Natural killer cell (primary cell): ENCODE results near the gene KRT79. TPM values are rescaled to one million over a fixed set of nuclear protein-coding genes. Genes with fewer than 3 reads are reported as not detected.

Source experiments
- ATAC-seq, 3 donors: fragments of 150-1000 bp in 2 of 3; fragments of 200-7000 bp in 1 of 3; cut with Tn5 transposase; 1 replicate in 1 of 3; 2 replicates in 2 of 3; pipeline ENCODE4 v1.10.0; 2021; ENCODE audit warnings: mild to moderate bottlenecking in 2 of 3, moderate library complexity in 2 of 3
- DNase-seq, 2 donors: peaks; one replicate each; pipeline versions ENCODE4 v3.0.0 to v3.0.0-alpha.2; 2013 to 2021; ENCODE audit warnings: mixed read lengths in 1 of 2
- H3K27ac ChIP-seq: one replicate; pipeline ENCODE4 v1.5.1; 2013; ENCODE audit warnings: mild to moderate bottlenecking, low read length
- H3K27me3 ChIP-seq: one replicate; pipeline ENCODE4 v1.6.1; 2013; ENCODE audit warnings: low read length; ENCODE audit not compliant: control insufficient read depth, insufficient read depth
- H3K36me3 ChIP-seq: one replicate; pipeline ENCODE4 v1.6.1; 2013; ENCODE audit warnings: low read length; ENCODE audit not compliant: control insufficient read depth, insufficient read depth
- H3K4me1 ChIP-seq: one replicate; pipeline ENCODE4 v1.6.1; 2013; ENCODE audit warnings: low read length; ENCODE audit not compliant: control insufficient read depth, insufficient read depth
- H3K4me3 ChIP-seq: one replicate; pipeline ENCODE4 v1.5.1; 2013; ENCODE audit warnings: low read length
- H3K9me3 ChIP-seq: one replicate; pipeline ENCODE4 v1.6.1; 2013; ENCODE audit warnings: low read length; ENCODE audit not compliant: control insufficient read depth, insufficient read depth
- H3K27ac Mint-ChIP-seq, 2 donors: one replicate each; pipeline ENCODE4 v1.8.0; 2022; ENCODE audit warnings: mild to moderate bottlenecking in 2 of 2, mixed read lengths in 2 of 2, moderate library complexity in 1 of 2
- H3K27me3 Mint-ChIP-seq, 2 donors: one replicate each; pipeline ENCODE4 v1.8.0; 2022; ENCODE audit warnings: low read depth in 2 of 2, mixed read lengths in 2 of 2
- H3K36me3 Mint-ChIP-seq: one replicate; pipeline ENCODE4 v1.8.0; 2022; ENCODE audit warnings: mixed read lengths
- H3K4me1 Mint-ChIP-seq, 2 donors: one replicate each; pipeline ENCODE4 v1.8.0; 2022; ENCODE audit warnings: mixed read lengths in 2 of 2
- H3K4me3 Mint-ChIP-seq: one replicate; pipeline ENCODE4 v1.8.0; 2022; ENCODE audit warnings: mild to moderate bottlenecking, moderate library complexity, mixed read lengths
- H3K9me3 Mint-ChIP-seq, 2 donors: one replicate each; pipeline ENCODE4 v1.8.0; 2022; ENCODE audit warnings: mixed read lengths in 2 of 2
- CTCF ChIP-seq: fragments of 200-600 bp; IDR thresholded peaks from one replicate; pipeline ENCODE4 v1.8.0; 2022; ENCODE audit warnings: antibody characterized with exemption
- whole genome bisulfite sequencing: methylation state at CpG from one replicate; pipeline ENCODE4 v1.1.7; 2013; ENCODE audit warnings: missing lambda C conversion rate; ENCODE audit not compliant: insufficient coverage; 5-methylcytosine and 5-hydroxymethylcytosine counted together
- intact Hi-C: fragments of 100-400 bp; cut with micrococcal nuclease; formaldehyde crosslinking; loops from one replicate; pipeline ENCODE4 v1.14.2; 2022
- total RNA-seq, 4 donors: library from RNA; stranded (reverse); fragments of 120-200 nt in 1 of 4; gene quantifications; one replicate each; pipeline versions ENCODE4 v1.2.3 to v1.2.4, GENCODE V29; 2013 to 2022

KRT79 gene
- total RNA-seq, 3 donors from 2014 or later (not counting 1 experiment from before 2014, with no cell fraction given): 0.18 TPM; not detected in 2

- DNase-seq: no peak
- peaks cover 2 to 3% of the 10 kb centered on the region in 2 donors for H3K9me3 Mint-ChIP-seq
Measured at GRCh38 chr12:52783563-52784316, 50.4 kb downstream of the KRT79 start.

GRCh38 chr12:52782502-52782901 lies 51.6 kb downstream of the KRT79 start:
- DNase-seq: no peak
- intact Hi-C loops: no loop called here
- H3K9me3 Mint-ChIP-seq: peaks cover 2 to 3% of the 10 kb centered on the region in 2 donors

More at GRCh38 chr12:52783563-52784316, 50.4 kb downstream of the KRT79 start:
- Mint-ChIP-seq H3K4me1 (peaks cover 0 to 1% of the 10 kb centered on the region in 2 donors), H3K27me3 (peaks cover 33 to 58% of the 10 kb centered on the region in 2 donors), H3K36me3 (no peaks in the 10 kb centered on the region), H3K4me3 (no peak overlapping the region), H3K27ac (no peak overlapping the region)
- Histone ChIP-seq H3K27me3 (peaks cover 2% of the 10 kb centered on the region), H3K36me3 (no peaks in the 10 kb centered on the region), H3K9me3 (no peaks in the 10 kb centered on the region), H3K27ac (no peak overlapping the region), H3K4me1 (no peaks in the 10 kb centered on the region), H3K4me3 (no peak overlapping the region)
- WGBS: 84% methylated on average over 7 of the region's 7 CpGs
- TF ChIP-seq CTCF: no peak
- ATAC-seq: no peak
- intact Hi-C loops: no loop called here

GRCh38 chr12:52781399-52782082 lies 52.6 kb downstream of the KRT79 start:
- Histone ChIP-seq H3K9me3 (no peaks in the 10 kb centered on the region), H3K27me3 (peaks cover 2% of the 10 kb centered on the region), H3K36me3 (no peaks in the 10 kb centered on the region), H3K4me1 (no peaks in the 10 kb centered on the region), H3K4me3 (no peak overlapping the region), H3K27ac (no peak overlapping the region)
- Mint-ChIP-seq H3K4me1 (no peaks in the 10 kb centered on the region), H3K9me3 (peaks cover 2 to 3% of the 10 kb centered on the region in 2 donors), H3K27ac (no peak overlapping the region), H3K36me3 (no peaks in the 10 kb centered on the region), H3K4me3 (no peak overlapping the region), H3K27me3 (peaks cover 28 to 45% of the 10 kb centered on the region in 2 donors)
- intact Hi-C loops: no loop called here
- no peak for DNase-seq
- ATAC-seq: no peak
- no peak for TF ChIP-seq CTCF
- whole genome bisulfite sequencing: 74% methylated on average over 4 of the region's 4 CpGs

More at GRCh38 chr12:52782502-52782901, 51.6 kb downstream of the KRT79 start:
- peaks cover 2% of the 10 kb centered on the region for H3K27me3 ChIP-seq
- Mint-ChIP-seq H3K27ac (no peak overlapping the region), H3K27me3 (peaks cover 27 to 45% of the 10 kb centered on the region in 2 donors), H3K36me3 (no peaks in the 10 kb centered on the region), H3K4me1 (no peaks in the 10 kb centered on the region), H3K4me3 (no peak overlapping the region)
- no peaks in the 10 kb centered on the region for H3K9me3 ChIP-seq
- WGBS: 98% methylated on average over 4 of the region's 4 CpGs
- TF ChIP-seq CTCF: no peak
- no peak overlapping the region for H3K27ac ChIP-seq
- no peaks in the 10 kb centered on the region for H3K4me1 ChIP-seq
- no peaks in the 10 kb centered on the region for H3K36me3 ChIP-seq
- ATAC-seq: no peak
- H3K4me3 ChIP-seq: no peak overlapping the region
